Fibroblast of lung (primary cell): ENCODE results near the gene USP24. TPM values are rescaled to one million over a fixed set of nuclear protein-coding genes. Genes with fewer than 3 reads are reported as not detected.

Experiments
- DNase-seq, 2 donors: peaks; one replicate each; pipeline versions ENCODE4 v3.0.0 to v3.0.0-alpha.2; 2010; ENCODE audit warnings: low read depth in 2 of 2
- H2AFZ ChIP-seq: 2 replicates; pipeline ENCODE4 v1.5.1; 2012; ENCODE audit warnings: low read length, control low read depth, inconsistent platforms
- H3K27ac ChIP-seq: 2 replicates; pipeline ENCODE4 v1.5.1; 2011; ENCODE audit warnings: low read length, control low read depth; ENCODE audit not compliant: insufficient read depth
- H3K27me3 ChIP-seq: 2 replicates; pipeline ENCODE4 v1.5.1; 2011; ENCODE audit warnings: mild to moderate bottlenecking, low read length; ENCODE audit not compliant: control insufficient read depth, insufficient read depth
- H3K36me3 ChIP-seq: 2 replicates; pipeline ENCODE4 v1.5.1; 2011; ENCODE audit warnings: low read length; ENCODE audit not compliant: control insufficient read depth, insufficient read depth
- H3K4me1 ChIP-seq: 2 replicates; pipeline ENCODE4 v1.5.1; 2011; ENCODE audit warnings: low read length; ENCODE audit not compliant: control insufficient read depth, insufficient read depth; ENCODE audit errors: extremely low read depth
- H3K4me2 ChIP-seq: 2 replicates; pipeline ENCODE4 v1.5.1; 2011; ENCODE audit warnings: low read length, control low read depth; ENCODE audit not compliant: insufficient read depth; ENCODE audit errors: extremely low read depth
- H3K4me3 ChIP-seq, 4 experiments: fragments of 200-600 bp in 1 of 4; sonication (generic) in 1 of 4; replicated peaks in 1 of 4; 2 replicates each; pipeline ENCODE4 v1.5.1; 2011 to 2016; ENCODE audit warnings: low read length in 4 of 4, low read depth in 3 of 4, mild to moderate bottlenecking in 3 of 4, control low read depth in 2 of 4, inconsistent platforms in 1 of 4, mixed read lengths in 1 of 4; ENCODE audit not compliant: insufficient read depth in 1 of 4; ENCODE audit errors: control extremely low read depth in 1 of 4
- H3K79me2 ChIP-seq: 2 replicates; pipeline ENCODE4 v1.5.1; 2012; ENCODE audit warnings: mild to moderate bottlenecking, low read length, inconsistent platforms; ENCODE audit not compliant: control insufficient read depth, insufficient read depth
- H3K9ac ChIP-seq: 2 replicates; pipeline ENCODE4 v1.5.1; 2011; ENCODE audit warnings: mild to moderate bottlenecking, low read length, control low read depth; ENCODE audit not compliant: insufficient read depth
- H3K9me3 ChIP-seq: 2 replicates; pipeline ENCODE4 v1.5.1; 2012; ENCODE audit warnings: low read depth, low read length; ENCODE audit not compliant: control insufficient read depth, insufficient read depth
- H4K20me1 ChIP-seq: 2 replicates; pipeline ENCODE4 v1.5.1; 2011; ENCODE audit warnings: low read length; ENCODE audit not compliant: control insufficient read depth, insufficient read depth; ENCODE audit errors: extremely low read depth
- EZH2 ChIP-seq: IDR thresholded peaks from 2 replicates; pipeline ENCODE4 v1.5.1; 2012; ENCODE audit warnings: low read length, control low read depth, mild to moderate bottlenecking; ENCODE audit errors: missing control alignments
- polyA plus RNA-seq, 2 donors: library from polyadenylated mRNA; depleted of rRNA in 1 of 2; stranded (reverse) in 1 of 2; unstranded in 1 of 2; fragments of >200 nt; gene quantifications; 2 replicates each; pipeline ENCODE4 v1.2.1, GENCODE V29; 2011 to 2012; ENCODE audit warnings: missing spikeins in 1 of 2
- total RNA-seq: library from RNA; depleted of rRNA; stranded (reverse); fragments of >200 nt; gene quantifications from 2 replicates; pipeline ENCODE4 v1.2.1, GENCODE V29; 2014
- TF ChIP-seq, protein P1 (sequence below), 2 donors: IDR thresholded peaks in 1 of 2; conservative IDR thresholded peaks in 1 of 2; 1 replicate in 1 of 2; 2 replicates in 1 of 2; pipeline ENCODE4 v1.5.1; 2011 to 2012; ENCODE audit warnings: low read length in 2 of 2, control low read depth in 1 of 2, inconsistent platforms in 1 of 2, low read depth in 1 of 2, mild to moderate bottlenecking in 1 of 2

Gene USP24
- total and polyA plus RNA-seq, 2 donors (not counting 1 experiment from before 2014, with no cell fraction given): 16.4 to 63.9 TPM

DNA sequence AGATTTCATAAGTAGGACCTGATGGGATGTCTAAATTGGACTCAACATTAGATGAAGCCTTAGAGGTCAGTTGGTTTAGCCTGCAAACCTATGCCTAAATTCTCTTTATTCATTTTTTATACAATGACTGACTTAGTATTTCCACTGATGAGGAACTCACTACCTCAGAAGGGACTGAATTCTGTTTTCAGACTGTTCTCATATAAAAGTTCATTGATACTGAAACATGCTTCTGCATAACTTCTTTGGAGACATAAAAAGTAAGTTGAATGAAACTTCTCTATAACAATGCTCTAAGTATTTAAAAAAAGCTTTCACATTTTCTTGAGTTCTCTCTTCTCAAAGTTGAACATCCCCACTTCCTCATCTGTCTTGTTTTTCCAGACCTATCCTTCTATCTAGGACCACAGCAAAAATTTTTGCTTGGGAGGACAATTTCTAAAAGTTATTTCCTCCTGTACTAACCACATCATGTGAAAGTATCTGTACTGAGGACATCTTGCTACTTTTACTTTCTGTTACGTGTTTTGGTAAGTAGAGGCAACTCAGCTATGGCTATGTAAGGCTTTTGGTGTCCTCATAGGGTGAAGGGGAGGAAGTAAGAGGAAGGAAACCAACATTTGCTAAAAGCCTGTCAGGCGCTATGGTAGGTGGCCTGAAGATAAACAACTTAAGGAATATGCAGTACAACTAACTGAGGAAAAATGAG is 64.1 kb downstream of the USP24 start:
- no peaks in the 10 kb centered on the region for H3K27me3 ChIP-seq
- H2AFZ ChIP-seq: no peak overlapping the region
- no peak overlapping the region for H3K27ac ChIP-seq
- no peaks in the 10 kb centered on the region for H3K4me1 ChIP-seq
- TF ChIP-seq EZH2: no peak
- TF ChIP-seq, protein P1, sequence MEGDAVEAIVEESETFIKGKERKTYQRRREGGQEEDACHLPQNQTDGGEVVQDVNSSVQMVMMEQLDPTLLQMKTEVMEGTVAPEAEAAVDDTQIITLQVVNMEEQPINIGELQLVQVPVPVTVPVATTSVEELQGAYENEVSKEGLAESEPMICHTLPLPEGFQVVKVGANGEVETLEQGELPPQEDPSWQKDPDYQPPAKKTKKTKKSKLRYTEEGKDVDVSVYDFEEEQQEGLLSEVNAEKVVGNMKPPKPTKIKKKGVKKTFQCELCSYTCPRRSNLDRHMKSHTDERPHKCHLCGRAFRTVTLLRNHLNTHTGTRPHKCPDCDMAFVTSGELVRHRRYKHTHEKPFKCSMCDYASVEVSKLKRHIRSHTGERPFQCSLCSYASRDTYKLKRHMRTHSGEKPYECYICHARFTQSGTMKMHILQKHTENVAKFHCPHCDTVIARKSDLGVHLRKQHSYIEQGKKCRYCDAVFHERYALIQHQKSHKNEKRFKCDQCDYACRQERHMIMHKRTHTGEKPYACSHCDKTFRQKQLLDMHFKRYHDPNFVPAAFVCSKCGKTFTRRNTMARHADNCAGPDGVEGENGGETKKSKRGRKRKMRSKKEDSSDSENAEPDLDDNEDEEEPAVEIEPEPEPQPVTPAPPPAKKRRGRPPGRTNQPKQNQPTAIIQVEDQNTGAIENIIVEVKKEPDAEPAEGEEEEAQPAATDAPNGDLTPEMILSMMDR (conservative IDR thresholded peaks at IDR 0.05 in 1 of 2, IDR thresholded peaks at IDR 0.05 in 1 of 2; ENCODE audit: low read depth in 1 of 2, low read length in 2 of 2): no peak
- no peaks in the 10 kb centered on the region for H3K9me3 ChIP-seq
- H3K36me3 ChIP-seq: peaks cover 11% of the 10 kb centered on the region
- H3K4me2 ChIP-seq: no peak overlapping the region
- H4K20me1 ChIP-seq: no peaks in the 10 kb centered on the region
- no peaks in the 10 kb centered on the region for H3K79me2 ChIP-seq
- no peak overlapping the region for H3K9ac ChIP-seq
- H3K4me3 ChIP-seq: no peak overlapping the region
- DNase-seq: no peak

DNA sequence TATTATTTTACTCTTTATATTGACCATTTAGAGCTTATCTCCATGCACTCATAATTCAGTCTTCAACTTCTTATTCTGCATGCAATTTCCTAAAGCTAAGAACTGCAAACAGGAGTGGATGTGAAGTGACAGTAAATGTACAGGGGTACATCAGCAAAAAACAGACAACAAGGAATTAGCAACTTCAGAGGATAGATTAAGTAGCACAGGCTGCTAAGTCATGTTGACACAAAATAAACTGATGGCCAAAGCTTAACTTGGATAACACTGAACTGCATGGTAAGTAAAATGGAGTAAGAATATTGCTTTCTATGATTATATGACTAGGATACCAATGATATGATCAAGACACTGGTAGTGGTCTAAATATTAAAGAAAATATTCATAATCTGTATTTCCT is 66.5 kb downstream of the USP24 start:
- Histone ChIP-seq H3K4me2 (no peak overlapping the region), H3K9me3 (no peaks in the 10 kb centered on the region), H3K9ac (no peak overlapping the region), H4K20me1 (no peaks in the 10 kb centered on the region), H3K27ac (no peak overlapping the region), H3K4me1 (no peaks in the 10 kb centered on the region), H3K79me2 (no peaks in the 10 kb centered on the region), H3K4me3 (no peak overlapping the region), H2AFZ (no peak overlapping the region), H3K27me3 (no peaks in the 10 kb centered on the region), H3K36me3 (peaks cover 11% of the 10 kb centered on the region)
- no peak for DNase-seq
- no peak for TF ChIP-seq EZH2
- TF ChIP-seq, protein P1 (conservative IDR thresholded peaks at IDR 0.05 in 1 of 2, IDR thresholded peaks at IDR 0.05 in 1 of 2; ENCODE audit: low read depth in 1 of 2, low read length in 2 of 2): no peak

DNA sequence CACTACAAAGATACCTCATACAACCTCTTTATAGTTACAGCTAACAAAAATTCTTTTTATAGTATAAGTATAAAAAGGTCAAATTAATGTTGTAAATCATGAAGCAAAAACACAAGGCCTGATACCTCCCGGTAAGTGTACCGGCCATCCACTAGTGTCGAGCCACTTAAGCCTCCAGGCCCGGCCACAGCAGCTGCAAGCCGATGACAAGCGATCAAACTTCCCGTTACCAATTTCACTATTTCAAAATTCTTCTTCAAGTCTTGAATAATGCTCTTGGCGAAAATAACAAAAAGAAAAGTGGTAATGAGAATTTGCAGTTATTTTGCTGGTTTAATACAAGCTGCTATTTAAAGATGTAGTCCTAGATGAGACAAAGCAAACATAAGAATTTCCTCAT is 67.6 kb downstream of the USP24 start:
- H3K9me3 ChIP-seq: no peaks in the 10 kb centered on the region
- H3K4me1 ChIP-seq: no peaks in the 10 kb centered on the region
- H3K27me3 ChIP-seq: no peaks in the 10 kb centered on the region
- TF ChIP-seq, protein P1 (conservative IDR thresholded peaks at IDR 0.05 in 1 of 2, IDR thresholded peaks at IDR 0.05 in 1 of 2; ENCODE audit: low read depth in 1 of 2, low read length in 2 of 2): no peak
- no peak for TF ChIP-seq EZH2
- no peak overlapping the region for H2AFZ ChIP-seq
- peaks cover 8% of the 10 kb centered on the region for H3K36me3 ChIP-seq
- no peak for DNase-seq
- no peak overlapping the region for H3K4me2 ChIP-seq
- no peak overlapping the region for H3K9ac ChIP-seq
- H3K79me2 ChIP-seq: no peaks in the 10 kb centered on the region
- H4K20me1 ChIP-seq: no peaks in the 10 kb centered on the region
- H3K4me3 ChIP-seq: no peak overlapping the region
- H3K27ac ChIP-seq: no peak overlapping the region
